ENCODE data around the gene PCBP3. TPM values are rescaled to one million over a fixed set of nuclear protein-coding genes. Genes with fewer than 3 reads are reported as not detected.
"Not testable (repeated sequence)": the region's sequence is repeated elsewhere in the genome, so short reads cannot be mapped to it uniquely, and the experiment has no call there.

PCBP3 gene
- total RNA-seq, 1 donor from 2014 or later, result 5.5 TPM

DNA sequence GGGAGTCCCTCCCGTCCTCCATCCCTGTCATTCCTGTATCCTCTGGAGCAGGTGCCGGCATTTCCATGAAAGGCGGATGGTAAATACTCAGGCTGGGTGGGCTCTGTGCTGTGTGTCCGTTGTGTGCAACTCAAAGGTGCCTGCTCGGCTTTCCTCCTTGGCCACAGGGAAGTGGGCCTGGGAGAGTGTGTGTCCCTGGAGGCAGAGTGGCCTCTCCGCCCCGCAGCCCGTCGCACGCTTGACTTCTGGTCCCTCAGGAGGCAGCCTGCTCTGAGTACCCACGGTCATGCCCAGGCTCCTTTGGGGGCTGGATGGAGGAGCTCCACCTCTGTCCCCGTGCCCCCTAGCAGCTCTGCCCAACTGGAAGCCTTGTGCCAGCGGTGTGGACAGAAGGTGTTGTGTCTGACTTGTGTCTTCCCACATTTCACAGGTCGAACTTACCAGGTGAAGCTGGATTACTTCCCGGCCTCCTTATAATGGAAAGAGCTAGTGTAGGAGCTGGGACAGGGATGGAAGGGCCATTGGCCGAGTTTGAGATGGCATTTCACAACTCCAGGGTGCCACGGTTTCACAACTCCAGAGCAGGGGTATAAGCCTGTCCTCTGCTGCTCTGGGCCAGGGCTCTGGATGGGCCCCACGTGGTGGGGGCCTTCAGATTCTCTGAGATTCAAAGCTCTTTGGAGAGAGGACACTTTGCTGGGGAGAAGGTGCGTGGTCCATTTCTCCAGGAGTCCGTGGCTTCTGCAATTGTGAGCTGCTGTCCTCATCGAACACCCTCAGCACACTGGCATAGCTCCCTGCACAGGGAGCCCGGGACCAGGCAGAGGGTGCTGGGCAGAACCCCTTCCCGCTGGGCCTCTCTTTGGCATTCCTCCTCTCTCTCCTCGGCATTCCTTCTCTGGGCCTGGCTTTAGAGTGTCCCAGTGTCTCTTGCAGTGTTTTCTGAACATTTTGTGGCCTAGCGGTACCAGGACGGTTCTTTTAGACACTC is 185.3 kb downstream of the PCBP3 start:
- no peak for DNase-seq

DNA sequence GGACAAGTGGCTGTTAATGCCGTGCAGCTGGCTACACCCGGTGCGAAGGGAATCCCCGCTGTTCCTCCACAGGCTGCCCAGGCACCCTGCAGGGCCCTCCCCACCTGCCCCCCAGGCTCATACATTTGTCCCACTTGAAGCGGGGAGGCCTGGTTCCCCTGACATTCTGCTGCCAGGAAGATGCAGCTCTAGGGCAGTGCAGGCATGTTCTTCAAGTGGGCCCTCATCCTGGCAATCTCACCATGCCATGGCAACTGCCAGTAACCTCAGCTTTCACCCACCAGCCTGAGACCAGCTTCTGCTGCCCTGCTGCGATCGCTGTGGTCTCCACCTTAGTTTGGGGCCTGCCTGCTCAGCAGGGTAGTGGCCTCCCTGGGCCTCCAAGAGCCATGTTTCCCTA is 186.1 kb downstream of the PCBP3 start:
- peak; percentile 21 for DNase-seq

DNA sequence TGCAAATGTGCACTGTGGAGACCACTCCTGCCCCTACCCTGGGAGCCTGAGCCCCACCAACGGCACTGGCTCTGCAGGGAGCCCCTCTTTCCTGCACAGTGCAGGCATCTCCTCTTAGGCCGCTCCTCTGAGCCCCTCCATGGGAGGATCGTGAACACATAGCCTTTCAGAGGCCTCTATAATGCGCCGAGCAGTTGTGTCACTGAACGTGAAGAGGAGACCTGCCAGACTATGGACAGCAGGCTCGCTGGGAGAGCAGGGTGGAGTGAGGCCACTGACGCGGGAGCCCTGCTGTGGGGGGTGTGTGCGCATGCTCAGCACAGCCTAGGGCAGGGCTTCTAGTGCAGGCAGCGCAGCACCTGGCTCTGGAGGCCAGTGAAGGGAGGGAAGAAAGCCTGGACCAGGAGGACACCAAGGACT is 186.7 kb downstream of the PCBP3 start:
- DNase-seq, result peak; percentile 68

DNA sequence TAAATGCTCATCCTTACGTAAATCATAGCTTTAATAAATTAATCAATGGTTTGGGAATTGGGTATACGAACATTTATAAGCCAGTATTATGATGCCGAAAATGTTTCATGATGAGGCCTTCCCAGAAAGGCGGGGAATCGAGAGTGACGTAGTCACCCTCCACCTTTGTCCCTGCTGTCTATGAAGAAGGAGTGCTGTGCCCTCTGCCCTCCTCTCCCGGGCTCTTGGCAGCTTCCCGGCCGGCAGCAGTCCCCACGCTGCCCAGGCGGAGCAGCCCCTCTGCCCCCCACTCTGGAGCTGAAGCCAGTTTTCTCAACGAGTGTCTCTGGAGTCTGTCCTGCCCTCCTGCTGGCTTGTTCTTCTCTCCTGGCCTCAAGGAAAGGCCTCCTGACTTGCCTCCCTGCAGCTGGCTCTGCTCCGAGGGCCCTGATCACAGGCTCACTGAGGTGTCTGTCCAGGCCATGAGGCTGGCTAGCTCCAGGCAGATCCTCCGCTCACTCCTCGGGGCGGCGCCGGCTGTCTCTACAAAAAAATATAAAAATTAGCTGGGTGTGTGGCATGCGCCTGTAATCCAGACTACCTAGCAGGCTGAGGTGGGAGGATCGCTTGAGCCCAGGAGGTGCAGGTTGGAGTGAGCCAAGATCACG is 187.3 kb downstream of the PCBP3 start:
- DNase-seq, result no peak

DNA sequence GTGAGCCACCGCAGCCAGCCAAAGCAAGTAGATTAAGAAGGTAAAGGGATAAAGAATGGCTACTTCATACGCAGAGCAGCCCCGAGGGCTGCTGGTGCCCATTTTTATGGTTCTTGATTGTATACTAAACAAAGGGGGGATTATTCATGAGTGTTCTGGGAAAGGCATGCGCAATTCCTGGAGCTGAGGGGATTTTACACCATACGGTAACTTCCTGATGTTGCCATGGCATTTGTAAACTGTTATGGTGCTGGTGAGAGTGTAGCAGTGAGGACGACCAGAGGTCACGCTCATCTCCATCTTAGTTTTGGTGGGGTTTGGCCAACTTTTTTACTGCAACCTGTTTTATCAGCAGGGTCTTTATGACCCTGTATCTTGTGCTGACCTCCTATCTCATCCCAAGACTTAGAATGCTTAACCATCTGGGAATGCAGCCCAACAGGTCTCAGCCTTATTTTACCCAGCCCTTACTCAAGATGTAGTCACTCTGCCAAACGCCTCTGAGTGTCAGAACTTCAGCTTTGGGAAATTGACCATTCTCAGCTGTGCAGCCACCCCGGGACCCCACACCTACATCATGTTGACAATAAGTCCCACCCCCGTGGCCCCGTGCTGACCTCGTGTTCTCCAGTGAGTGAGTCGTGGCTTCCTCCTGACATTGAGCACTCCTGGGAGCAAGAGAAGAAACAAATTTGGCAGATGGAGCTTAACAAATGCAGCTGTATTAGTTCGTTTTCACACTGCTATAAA is 188.6 kb downstream of the PCBP3 start:
- DNase-seq, result peak; percentile 26

DNA sequence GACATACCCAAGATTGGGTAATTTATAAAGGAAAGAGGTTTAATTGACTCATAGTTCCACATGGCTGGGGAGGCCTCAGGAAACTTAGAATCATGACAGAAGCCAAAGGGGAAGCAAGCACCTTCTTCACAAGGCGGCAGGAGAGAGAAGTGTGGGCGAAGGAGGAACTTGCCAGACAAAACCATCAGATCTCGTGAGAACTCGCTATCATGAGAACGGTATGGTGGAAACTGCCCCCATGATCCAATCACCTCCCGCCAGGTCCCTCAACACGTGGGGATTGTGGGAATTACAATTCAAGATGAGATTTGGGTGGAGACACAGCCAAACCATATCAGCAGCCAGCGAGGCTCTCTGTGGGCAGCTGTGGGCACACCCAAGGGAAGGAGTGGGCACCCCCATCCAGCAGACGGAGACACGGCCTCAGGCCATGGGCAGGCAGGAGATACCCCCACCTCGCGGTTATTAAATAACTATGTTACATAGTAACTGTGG is 189.3 kb downstream of the PCBP3 start:
- not testable (repeated sequence) for DNase-seq

DNA sequence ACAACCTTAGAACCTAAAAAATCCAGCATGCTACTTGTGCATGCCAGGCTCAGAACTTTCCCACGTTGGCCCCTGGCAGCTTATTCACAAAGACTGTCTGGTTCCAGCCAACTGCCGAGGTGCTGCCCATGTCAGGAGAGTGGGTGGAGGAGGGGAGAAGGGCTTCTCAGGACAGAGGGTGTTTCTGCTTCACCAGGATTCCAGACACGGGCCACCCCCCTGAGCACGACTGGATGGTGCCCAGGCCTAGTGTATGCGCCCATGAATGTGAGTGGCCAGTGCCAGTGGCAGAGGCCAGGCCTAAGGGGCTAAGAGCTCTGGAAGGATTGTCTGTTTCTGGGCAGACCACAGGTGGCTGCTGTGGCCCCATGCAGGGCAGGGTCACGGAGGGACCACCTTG is 189.9 kb downstream of the PCBP3 start:
- DNase-seq, result no peak

DNA sequence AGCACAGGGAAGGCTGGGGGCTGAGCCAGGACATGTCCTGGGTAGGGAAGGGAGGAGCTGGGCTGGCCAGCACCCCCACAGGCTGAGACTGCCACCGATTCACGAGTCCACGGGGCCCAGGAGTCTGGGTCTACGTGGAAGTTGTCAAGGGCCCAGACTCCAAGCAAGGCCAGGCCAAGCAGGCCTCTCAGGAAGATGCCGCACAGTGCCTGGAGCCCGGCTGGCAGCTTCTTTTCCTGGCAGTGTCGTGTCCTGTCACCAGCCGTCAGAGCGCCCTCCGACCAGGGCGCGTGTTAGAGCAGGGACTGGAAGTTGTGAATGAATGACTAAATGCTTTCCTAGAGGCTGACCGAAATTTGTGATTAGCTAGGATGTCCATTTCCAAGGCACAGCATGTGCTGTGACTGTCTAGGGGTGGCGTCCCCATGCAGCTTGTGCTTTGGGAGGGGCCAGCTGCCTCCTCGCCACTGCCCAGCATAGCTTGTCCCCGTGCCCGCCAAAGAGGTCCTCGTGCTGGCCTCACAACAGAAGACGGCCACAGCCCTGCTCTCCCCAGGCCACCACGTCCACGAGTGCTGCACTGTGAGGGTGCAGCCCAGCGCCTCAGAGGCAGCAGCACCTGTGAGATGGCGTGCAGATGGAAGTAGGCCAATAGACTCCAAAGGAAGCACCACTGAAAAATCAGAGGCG is 190.6 kb downstream of the PCBP3 start:
- no peak for DNase-seq

DNA sequence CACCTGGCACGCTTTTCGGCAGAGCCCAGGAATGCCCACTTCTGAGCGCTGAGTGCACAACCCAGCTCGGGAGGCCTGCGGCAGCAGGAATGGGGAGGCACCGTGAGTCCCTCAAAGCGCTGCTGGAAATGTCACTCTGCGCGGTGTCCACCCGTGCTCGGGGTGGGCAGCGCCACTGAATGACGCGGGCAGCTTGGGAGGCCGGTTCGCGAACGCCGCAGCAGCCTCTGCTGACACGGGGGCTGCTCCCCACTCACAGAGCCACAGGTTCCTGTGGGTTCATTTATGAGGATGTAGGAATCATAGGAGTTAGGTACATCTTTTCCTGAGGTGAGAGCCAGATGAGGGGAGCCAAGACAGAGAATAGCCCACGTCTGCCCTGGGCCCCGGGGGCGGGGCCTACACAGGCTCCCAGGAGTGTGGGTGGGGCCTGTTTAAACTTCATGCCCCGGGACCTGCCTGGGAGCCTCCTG is 191.3 kb downstream of the PCBP3 start:
- DNase-seq, result no peak

DNA sequence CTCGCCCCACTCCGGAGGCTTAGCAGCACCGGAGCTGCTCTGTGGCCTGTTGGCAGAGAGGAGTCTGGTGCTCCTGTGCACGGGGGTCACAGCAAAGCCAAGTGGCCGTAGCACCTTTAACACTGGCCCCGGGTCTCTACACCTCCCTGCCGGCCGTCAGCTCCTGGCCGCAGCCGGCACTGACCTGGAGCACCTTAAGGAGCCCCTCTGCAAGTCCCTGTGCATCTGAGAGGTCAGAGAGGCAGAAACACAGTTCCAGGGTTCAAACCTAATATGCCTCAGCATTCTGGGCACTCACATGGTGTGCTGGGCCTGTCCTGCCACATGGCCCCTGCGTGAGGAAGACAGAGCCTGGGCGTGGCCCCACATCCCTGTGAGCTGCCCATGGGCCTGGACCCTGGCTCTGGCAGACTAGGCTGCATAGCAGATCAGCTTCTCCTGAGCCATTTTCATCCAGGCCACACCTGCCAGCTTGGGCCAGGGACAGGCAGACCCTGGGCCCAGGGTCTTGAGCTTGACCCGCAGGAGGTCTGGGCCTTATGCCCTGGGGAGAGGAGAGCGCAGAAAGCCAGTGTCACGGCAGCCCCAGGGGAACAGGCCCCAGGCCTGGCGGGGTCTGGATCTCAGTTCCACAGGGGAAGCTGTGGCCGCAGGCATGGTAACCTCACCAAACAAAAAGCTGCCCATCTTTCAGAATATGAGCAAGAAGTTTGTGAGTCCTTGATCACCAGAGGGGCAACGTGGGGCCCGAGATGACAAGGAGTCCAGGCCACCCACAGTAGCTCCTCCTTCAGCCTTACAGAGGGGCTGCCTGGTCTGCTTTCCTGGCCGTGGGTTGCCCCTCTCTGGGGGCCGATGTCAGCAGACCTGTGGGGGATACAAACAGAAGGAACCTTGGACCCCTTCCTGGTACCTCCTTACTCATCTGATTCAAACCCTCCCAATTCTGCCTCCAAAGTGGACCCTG is 192.1 kb downstream of the PCBP3 start:
- DNase-seq, result no peak

DNA sequence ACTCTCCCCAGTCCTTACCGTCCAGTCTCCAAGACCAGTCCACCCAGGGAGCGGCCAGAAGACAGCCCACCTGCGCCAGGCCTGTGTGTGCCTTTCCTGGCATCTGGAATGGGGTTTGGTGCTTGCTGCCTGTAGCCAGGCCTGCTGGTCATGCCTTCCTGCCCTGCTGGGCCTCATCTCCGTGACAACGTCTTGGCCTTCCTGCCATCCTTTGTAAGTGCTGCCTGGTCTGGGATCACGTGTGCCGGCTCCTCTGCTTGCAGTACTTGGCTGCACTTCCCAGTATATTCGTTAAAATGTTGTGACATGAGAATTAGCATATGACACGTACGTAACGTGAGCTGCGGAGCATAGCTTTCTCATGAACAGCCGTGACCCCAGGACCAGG is 192.7 kb downstream of the PCBP3 start:
- DNase-seq, result peak; percentile 19

DNA sequence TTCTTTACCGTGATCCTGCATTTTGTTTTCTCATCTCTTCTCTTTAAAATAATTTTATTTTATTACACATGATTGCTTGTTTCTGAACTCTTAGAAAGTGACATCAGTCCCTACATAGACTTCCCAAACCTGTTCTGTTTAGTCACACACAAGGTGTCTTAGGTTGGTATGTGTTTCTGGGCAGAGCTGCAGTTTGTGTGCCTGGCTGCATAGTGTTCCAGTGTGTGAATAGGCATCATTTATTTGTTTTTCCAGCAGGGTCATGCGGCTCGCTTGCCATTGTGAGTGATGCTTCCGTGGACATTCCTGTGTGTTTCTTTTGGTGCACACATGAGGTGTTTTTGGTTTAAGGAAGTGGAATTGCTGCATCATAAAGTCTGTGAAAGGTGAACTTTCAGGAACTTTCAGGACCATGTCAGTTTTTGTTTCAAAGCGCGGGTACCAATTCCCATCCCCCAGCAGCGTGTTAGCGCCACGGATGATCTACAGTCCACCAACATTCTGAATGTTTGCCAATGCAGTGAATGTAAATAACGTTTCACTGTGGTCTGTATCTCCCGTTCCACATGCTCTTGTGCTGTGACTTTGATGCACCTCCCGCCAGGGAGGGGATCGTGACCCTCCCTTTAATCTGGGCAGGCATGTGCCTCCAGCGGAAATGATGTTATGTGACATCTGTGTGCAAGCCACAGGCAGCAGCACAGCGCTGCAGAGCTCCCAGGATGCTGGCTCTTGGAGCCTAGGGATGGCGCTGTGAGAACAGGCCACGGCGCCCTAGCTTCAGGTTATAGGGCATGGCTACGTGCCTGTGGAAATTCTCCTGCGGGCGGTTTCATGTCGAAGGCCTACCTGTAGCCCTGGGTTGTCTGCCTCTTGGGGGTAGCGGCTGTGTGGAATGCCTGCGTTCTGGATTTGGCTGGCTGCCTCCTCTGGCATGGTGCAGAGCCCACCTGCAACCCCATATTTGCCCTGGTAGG is 193.5 kb downstream of the PCBP3 start:
- DNase-seq, result no peak

DNA sequence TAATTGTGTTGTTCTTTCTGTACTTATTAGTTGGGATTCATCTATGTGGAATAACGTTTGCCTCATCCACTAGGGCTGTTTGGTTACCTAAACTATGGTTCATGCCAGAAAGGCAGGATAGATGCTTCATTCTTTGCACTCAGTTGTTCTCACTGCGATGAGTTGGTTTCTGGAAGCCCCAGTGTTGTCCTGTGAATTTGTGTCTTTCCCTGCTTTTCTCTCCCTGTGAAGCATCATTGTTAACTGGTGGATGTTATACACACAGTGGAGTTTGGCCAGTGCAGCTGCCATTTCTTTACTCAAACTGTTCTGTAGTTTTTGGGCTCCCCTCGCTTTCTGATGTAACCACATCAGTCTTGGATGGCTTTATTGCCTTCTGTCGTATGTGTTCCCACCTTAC is 194.4 kb downstream of the PCBP3 start:
- no peak for DNase-seq

DNA sequence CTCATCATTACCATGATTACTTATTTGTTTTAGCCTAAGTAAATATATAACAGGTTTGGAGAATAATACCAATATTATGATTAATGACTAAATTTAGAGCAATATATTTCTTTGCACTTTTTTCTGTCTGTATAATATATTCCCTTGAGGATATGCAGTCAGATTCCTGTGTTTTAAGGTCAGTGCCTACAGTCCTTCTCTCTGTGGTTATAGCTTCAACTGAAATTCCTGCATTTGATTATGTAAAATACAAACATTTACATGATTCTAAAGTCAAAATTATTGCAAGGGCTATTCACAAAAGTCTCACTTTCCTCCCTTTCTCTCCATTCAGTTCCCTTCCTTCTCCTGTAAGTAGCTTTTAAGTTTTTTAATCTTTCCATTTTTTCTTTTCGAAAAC is 195.1 kb downstream of the PCBP3 start:
- no peak for DNase-seq

DNA sequence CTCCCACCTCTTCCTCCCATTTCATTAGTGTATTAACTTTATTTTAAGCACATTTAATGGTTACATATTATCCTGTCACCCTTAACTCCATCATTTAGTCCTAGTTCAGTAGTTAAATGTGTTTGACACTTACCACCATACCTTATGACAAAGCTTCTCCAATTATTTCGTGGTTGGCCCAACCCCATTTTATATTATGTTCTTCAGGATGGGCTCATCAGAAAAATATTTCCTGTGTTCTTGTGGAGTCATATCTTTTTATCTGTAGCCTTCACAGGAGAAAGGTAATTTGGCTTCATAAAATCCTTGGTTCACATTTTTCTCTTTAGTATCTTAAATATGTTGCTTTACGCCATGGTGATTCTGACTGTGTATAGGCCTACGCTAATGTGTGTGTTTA is 195.7 kb downstream of the PCBP3 start:
- DNase-seq, result no peak

DNA sequence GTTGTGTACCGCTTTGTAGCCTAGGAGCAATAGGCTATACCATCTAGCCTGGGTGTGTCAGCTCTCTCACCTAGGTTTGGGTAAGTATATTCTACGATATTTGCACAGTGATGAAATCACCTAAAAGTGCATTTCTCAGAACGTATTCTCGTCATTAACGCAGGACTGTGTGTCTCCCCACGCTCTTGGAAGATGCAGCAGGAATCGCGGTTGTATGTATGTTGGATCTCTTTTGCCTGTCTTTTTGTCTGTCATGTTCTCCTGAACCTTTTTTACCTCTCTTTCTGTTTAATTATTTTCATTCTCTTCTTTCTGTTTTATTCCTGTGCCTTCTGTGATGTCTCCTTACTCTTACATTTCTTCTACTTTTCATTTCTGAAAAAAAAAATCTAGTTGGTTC is 197.5 kb downstream of the PCBP3 start:
- DNase-seq, result no peak

DNA sequence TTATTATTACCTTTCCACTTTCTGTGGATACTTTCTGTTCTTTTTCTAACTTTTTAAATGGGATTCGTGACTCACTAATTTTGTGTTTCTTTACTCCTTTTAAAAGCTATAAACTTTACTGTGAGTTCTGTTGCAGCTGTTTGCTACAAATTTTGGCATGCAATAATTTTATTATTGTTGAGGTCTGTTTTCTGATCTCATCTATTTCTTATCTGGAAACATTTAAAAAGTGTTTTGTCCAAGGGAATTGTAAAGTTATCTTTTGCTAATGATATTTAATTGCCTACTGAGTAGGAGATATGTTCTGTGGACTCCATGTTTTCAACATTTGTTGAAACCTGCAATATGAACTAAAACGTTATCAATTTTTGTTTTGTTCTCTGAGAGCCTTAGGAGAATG is 199.9 kb downstream of the PCBP3 start:
- no peak for DNase-seq

DNA sequence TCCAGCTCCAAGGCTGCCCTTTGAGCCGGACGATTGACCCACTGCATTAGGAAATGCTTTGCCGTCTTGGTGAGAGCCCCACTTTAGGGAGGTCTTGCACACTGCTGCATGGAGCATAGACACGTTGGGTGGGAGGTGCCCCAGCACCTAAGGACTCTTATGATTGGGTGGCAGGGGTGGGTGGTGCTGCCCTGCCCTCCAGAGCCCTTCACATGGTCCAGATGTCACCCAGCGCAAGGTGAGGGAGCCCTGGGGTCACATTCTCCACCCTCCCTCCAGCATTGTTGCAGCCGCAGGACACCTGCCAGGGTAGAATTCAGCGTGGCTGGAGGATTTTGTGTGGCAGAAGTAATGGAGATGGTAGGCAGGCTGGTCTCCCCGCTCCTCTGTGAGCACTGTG is 200.7 kb downstream of the PCBP3 start:
- no peak for DNase-seq

DNA sequence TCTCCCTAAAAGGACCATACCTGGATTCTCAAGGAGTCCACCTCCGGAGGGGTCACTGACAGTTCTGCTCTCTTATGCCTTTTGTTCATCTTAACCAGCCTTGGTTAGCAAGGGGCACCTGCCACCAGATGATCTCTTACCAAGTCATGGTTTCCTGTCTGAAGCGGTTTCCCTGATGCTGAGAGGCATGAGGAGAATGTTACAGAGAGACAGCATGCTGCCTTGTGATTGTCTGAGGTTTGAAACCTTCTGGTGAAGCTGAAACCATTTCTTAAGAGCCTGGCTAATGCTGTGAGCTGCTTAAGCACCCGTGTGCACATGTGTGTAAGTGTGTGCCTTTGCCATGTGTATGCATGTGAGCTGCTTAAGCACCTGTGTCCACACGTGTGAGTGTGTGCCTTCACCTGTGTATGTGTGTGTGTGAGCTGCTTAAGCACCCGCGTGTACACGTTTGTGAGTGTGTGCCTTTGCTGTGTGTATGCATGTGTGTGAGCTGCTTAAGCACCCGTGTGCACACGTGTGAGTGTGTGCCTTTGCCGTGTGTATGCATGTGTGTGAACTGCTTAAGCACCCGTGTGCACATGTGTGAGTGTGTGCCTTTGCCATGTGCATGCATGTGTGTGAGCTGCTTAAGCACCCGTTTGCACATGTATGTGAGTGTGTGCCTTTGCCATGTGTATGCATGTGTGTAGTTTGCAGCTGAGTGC is 201.7 kb downstream of the PCBP3 start:
- no peak for DNase-seq
